Endothelial cell of umbilical vein (primary cell): ENCODE measurements around the gene FRMD5.
"Not testable (repeated sequence)": the region's sequence is repeated elsewhere in the genome, so short reads cannot be mapped to it uniquely, and the experiment has no call there.

Experiments
- POLR2AphosphoS5 ChIP-seq: IDR thresholded peaks from 2 replicates; pipeline ENCODE4 v1.6.1; 2012; ENCODE audit warnings: low read depth, mild to moderate bottlenecking, control low read depth, low read length, moderate library complexity; ENCODE audit not compliant: insufficient read depth
- TF ChIP-seq, protein P1 (sequence below), 2 donors: IDR thresholded peaks; 1 replicate in 1 of 2; 2 replicates in 1 of 2; pipeline ENCODE4 v1.5.1; 2011; ENCODE audit warnings: low read length in 2 of 2, mild to moderate bottlenecking in 2 of 2, moderate library complexity in 2 of 2, control low read depth in 1 of 2, inconsistent platforms in 1 of 2, low read depth in 1 of 2; ENCODE audit not compliant: insufficient read depth in 1 of 2; ENCODE audit errors: extremely low read depth in 1 of 2

- TF ChIP-seq, protein P1, sequence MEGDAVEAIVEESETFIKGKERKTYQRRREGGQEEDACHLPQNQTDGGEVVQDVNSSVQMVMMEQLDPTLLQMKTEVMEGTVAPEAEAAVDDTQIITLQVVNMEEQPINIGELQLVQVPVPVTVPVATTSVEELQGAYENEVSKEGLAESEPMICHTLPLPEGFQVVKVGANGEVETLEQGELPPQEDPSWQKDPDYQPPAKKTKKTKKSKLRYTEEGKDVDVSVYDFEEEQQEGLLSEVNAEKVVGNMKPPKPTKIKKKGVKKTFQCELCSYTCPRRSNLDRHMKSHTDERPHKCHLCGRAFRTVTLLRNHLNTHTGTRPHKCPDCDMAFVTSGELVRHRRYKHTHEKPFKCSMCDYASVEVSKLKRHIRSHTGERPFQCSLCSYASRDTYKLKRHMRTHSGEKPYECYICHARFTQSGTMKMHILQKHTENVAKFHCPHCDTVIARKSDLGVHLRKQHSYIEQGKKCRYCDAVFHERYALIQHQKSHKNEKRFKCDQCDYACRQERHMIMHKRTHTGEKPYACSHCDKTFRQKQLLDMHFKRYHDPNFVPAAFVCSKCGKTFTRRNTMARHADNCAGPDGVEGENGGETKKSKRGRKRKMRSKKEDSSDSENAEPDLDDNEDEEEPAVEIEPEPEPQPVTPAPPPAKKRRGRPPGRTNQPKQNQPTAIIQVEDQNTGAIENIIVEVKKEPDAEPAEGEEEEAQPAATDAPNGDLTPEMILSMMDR (IDR thresholded peaks at IDR 0.05; ENCODE audit: extremely low read depth in 1 of 2, insufficient read depth in 1 of 2, low read depth in 1 of 2, low read length in 2 of 2), result not testable (repeated sequence)
- TF ChIP-seq POLR2AphosphoS5, result not testable (repeated sequence)
These were observed 363.5 kb downstream of the FRMD5 start for GRCh38 chr15:43831519-43832052.
